Activated naive CD8-positive, alpha-beta T cell treated with anti-CD3 and anti-CD28 coated beads, Interleukin-2, amount 50 U/mL, for 24 hours (primary cell): ENCODE measurements around the gene ANOS1.

Experiments
- ATAC-seq: fragments of 150-1000 bp; cut with Tn5 transposase; one replicate; pipeline ENCODE4 v1.10.0; 2021
- DNase-seq: peaks from one replicate; pipeline ENCODE4 v3.0.0; 2021
- H3K27ac Mint-ChIP-seq: one replicate; pipeline ENCODE4 v1.8.0; 2021; ENCODE audit warnings: mild to moderate bottlenecking, mixed read lengths
- H3K27me3 Mint-ChIP-seq: one replicate; pipeline ENCODE4 v1.8.0; 2021; ENCODE audit warnings: mixed read lengths
- H3K36me3 Mint-ChIP-seq: one replicate; pipeline ENCODE4 v1.8.0; 2021; ENCODE audit warnings: low read depth, mixed read lengths
- H3K4me1 Mint-ChIP-seq: one replicate; pipeline ENCODE4 v1.8.0; 2021; ENCODE audit warnings: mixed read lengths
- H3K4me3 Mint-ChIP-seq: one replicate; pipeline ENCODE4 v1.8.0; 2021; ENCODE audit warnings: mild to moderate bottlenecking, moderate library complexity, mixed read lengths
- H3K9me3 Mint-ChIP-seq: one replicate; pipeline ENCODE4 v1.8.0; 2021; ENCODE audit warnings: mixed read lengths

ANOS1 gene

GRCh38 chrX:8683687-8684086, 48.2 kb downstream of the ANOS1 start:
- no peaks in the 10 kb centered on the region for H3K36me3 Mint-ChIP-seq
- no peak for ATAC-seq
- H3K4me3 Mint-ChIP-seq = no peak overlapping the region
- H3K27ac Mint-ChIP-seq = no peak overlapping the region
- no peak for DNase-seq
- H3K27me3 Mint-ChIP-seq = peaks cover 2% of the 10 kb centered on the region
- no peaks in the 10 kb centered on the region for H3K4me1 Mint-ChIP-seq
- no peaks in the 10 kb centered on the region for H3K9me3 Mint-ChIP-seq

- Mint-ChIP-seq H3K9me3 (no peaks in the 10 kb centered on the region), H3K27ac (no peak overlapping the region), H3K4me1 (no peaks in the 10 kb centered on the region), H3K27me3 (peaks cover 2% of the 10 kb centered on the region), H3K4me3 (no peak overlapping the region), H3K36me3 (no peaks in the 10 kb centered on the region)
- DNase-seq (no peak), ATAC-seq (no peak)
Observed at GRCh38 chrX:8679550-8679949, 52.4 kb downstream of the ANOS1 start.

GRCh38 chrX:8675006-8675630, 56.8 kb downstream of the ANOS1 start:
- no peak for DNase-seq
- Mint-ChIP-seq H3K4me3 (no peak overlapping the region), H3K36me3 (no peaks in the 10 kb centered on the region), H3K27me3 (no peaks in the 10 kb centered on the region), H3K27ac (no peak overlapping the region), H3K4me1 (no peaks in the 10 kb centered on the region), H3K9me3 (no peaks in the 10 kb centered on the region)
- no peak for ATAC-seq

GRCh38 chrX:8673201-8673600, 58.7 kb downstream of the ANOS1 start:
- Mint-ChIP-seq H3K36me3 (no peaks in the 10 kb centered on the region), H3K4me3 (no peak overlapping the region), H3K9me3 (no peaks in the 10 kb centered on the region), H3K27ac (no peak overlapping the region), H3K27me3 (no peaks in the 10 kb centered on the region), H3K4me1 (no peaks in the 10 kb centered on the region)
- no peak for ATAC-seq
- no peak for DNase-seq

GRCh38 chrX:8672176-8672575, 59.8 kb downstream of the ANOS1 start:
- H3K27me3 Mint-ChIP-seq = no peaks in the 10 kb centered on the region
- DNase-seq (no peak), ATAC-seq (no peak)
- no peaks in the 10 kb centered on the region for H3K36me3 Mint-ChIP-seq
- no peaks in the 10 kb centered on the region for H3K9me3 Mint-ChIP-seq
- H3K4me3 Mint-ChIP-seq = no peak overlapping the region
- H3K4me1 Mint-ChIP-seq = no peaks in the 10 kb centered on the region
- no peak overlapping the region for H3K27ac Mint-ChIP-seq

- no peaks in the 10 kb centered on the region for H3K4me1 Mint-ChIP-seq
- H3K36me3 Mint-ChIP-seq = no peaks in the 10 kb centered on the region
- no peaks in the 10 kb centered on the region for H3K9me3 Mint-ChIP-seq
- no peaks in the 10 kb centered on the region for H3K27me3 Mint-ChIP-seq
- ATAC-seq = no peak
- H3K27ac Mint-ChIP-seq = no peak overlapping the region
- no peak overlapping the region for H3K4me3 Mint-ChIP-seq
- no peak for DNase-seq
Observed at GRCh38 chrX:8668813-8669212, 63.1 kb downstream of the ANOS1 start.

- Mint-ChIP-seq H3K27me3 (no peaks in the 10 kb centered on the region), H3K4me1 (no peaks in the 10 kb centered on the region), H3K36me3 (no peaks in the 10 kb centered on the region), H3K27ac (no peak overlapping the region), H3K9me3 (no peaks in the 10 kb centered on the region), H3K4me3 (no peak overlapping the region)
- ATAC-seq (no peak), DNase-seq (no peak)
Observed at GRCh38 chrX:8663325-8663724, 68.6 kb downstream of the ANOS1 start.

GRCh38 chrX:8657883-8658282, 74.1 kb downstream of the ANOS1 start:
- Mint-ChIP-seq H3K36me3 (no peaks in the 10 kb centered on the region), H3K4me3 (no peak overlapping the region)
- DNase-seq = no peak

GRCh38 chrX:8653956-8654355, 78.0 kb downstream of the ANOS1 start:
- no peaks in the 10 kb centered on the region for H3K4me1 Mint-ChIP-seq
- no peak for DNase-seq
- no peaks in the 10 kb centered on the region for H3K9me3 Mint-ChIP-seq
- no peaks in the 10 kb centered on the region for H3K36me3 Mint-ChIP-seq
- no peak overlapping the region for H3K27ac Mint-ChIP-seq
- ATAC-seq = no peak
- no peak overlapping the region for H3K4me3 Mint-ChIP-seq
- no peaks in the 10 kb centered on the region for H3K27me3 Mint-ChIP-seq

More at GRCh38 chrX:8657883-8658282, 74.1 kb downstream of the ANOS1 start:
- Mint-ChIP-seq H3K9me3 (no peaks in the 10 kb centered on the region), H3K4me1 (no peaks in the 10 kb centered on the region), H3K27me3 (no peaks in the 10 kb centered on the region), H3K27ac (no peak overlapping the region)
- no peak for ATAC-seq

- ATAC-seq (no peak), DNase-seq (no peak)
- no peaks in the 10 kb centered on the region for H3K27me3 Mint-ChIP-seq
- no peaks in the 10 kb centered on the region for H3K9me3 Mint-ChIP-seq
- H3K4me1 Mint-ChIP-seq = no peaks in the 10 kb centered on the region
- no peak overlapping the region for H3K27ac Mint-ChIP-seq
- H3K4me3 Mint-ChIP-seq = no peak overlapping the region
- no peaks in the 10 kb centered on the region for H3K36me3 Mint-ChIP-seq
Observed at GRCh38 chrX:8649969-8650368, 82.0 kb downstream of the ANOS1 start.

GRCh38 chrX:8647176-8647575, 84.8 kb downstream of the ANOS1 start:
- Mint-ChIP-seq H3K4me1 (no peaks in the 10 kb centered on the region), H3K9me3 (no peaks in the 10 kb centered on the region), H3K27me3 (no peaks in the 10 kb centered on the region), H3K4me3 (no peak overlapping the region), H3K36me3 (no peaks in the 10 kb centered on the region), H3K27ac (no peak overlapping the region)
- DNase-seq (no peak), ATAC-seq (no peak)

GRCh38 chrX:8639949-8640475, 91.9 kb downstream of the ANOS1 start:
- no peaks in the 10 kb centered on the region for H3K4me1 Mint-ChIP-seq
- ATAC-seq (no peak), DNase-seq (no peak)
- H3K9me3 Mint-ChIP-seq = no peaks in the 10 kb centered on the region
- H3K27me3 Mint-ChIP-seq = no peaks in the 10 kb centered on the region
- no peak overlapping the region for H3K4me3 Mint-ChIP-seq
- H3K36me3 Mint-ChIP-seq = no peaks in the 10 kb centered on the region
- no peak overlapping the region for H3K27ac Mint-ChIP-seq

- DNase-seq (no peak), ATAC-seq (no peak)
- H3K4me3 Mint-ChIP-seq = no peak overlapping the region
- no peaks in the 10 kb centered on the region for H3K36me3 Mint-ChIP-seq
- H3K4me1 Mint-ChIP-seq = no peaks in the 10 kb centered on the region
- H3K27me3 Mint-ChIP-seq = no peaks in the 10 kb centered on the region
- H3K9me3 Mint-ChIP-seq = no peaks in the 10 kb centered on the region
- no peak overlapping the region for H3K27ac Mint-ChIP-seq
Observed at GRCh38 chrX:8636497-8636896, 95.4 kb downstream of the ANOS1 start.

- H3K9me3 Mint-ChIP-seq = no peaks in the 10 kb centered on the region
- no peak for DNase-seq
- H3K27ac Mint-ChIP-seq = no peak overlapping the region
- no peak for ATAC-seq
- no peaks in the 10 kb centered on the region for H3K27me3 Mint-ChIP-seq
- H3K36me3 Mint-ChIP-seq = no peaks in the 10 kb centered on the region
- no peak overlapping the region for H3K4me3 Mint-ChIP-seq
- H3K4me1 Mint-ChIP-seq = no peaks in the 10 kb centered on the region
Observed at GRCh38 chrX:8635812-8636211, 96.1 kb downstream of the ANOS1 start.

- H3K27ac Mint-ChIP-seq = no peak overlapping the region
- no peak for ATAC-seq
- H3K4me3 Mint-ChIP-seq = no peak overlapping the region
- no peaks in the 10 kb centered on the region for H3K4me1 Mint-ChIP-seq
- no peaks in the 10 kb centered on the region for H3K27me3 Mint-ChIP-seq
- H3K36me3 Mint-ChIP-seq = no peaks in the 10 kb centered on the region
- H3K9me3 Mint-ChIP-seq = no peaks in the 10 kb centered on the region
- no peak for DNase-seq
Observed at GRCh38 chrX:8632924-8633323, 99.0 kb downstream of the ANOS1 start.

GRCh38 chrX:8629871-8630270, 102.1 kb downstream of the ANOS1 start:
- Mint-ChIP-seq H3K4me3 (no peak overlapping the region), H3K27ac (no peak overlapping the region), H3K4me1 (no peaks in the 10 kb centered on the region), H3K9me3 (no peaks in the 10 kb centered on the region), H3K36me3 (no peaks in the 10 kb centered on the region), H3K27me3 (no peaks in the 10 kb centered on the region)
- no peak for DNase-seq
- no peak for ATAC-seq
